Naive thymus-derived CD8-positive, alpha-beta T cell (primary cell): ENCODE results near the gene B3GNT8. TPM values are rescaled to one million over a fixed set of nuclear protein-coding genes. Genes with fewer than 3 reads are reported as not detected.

Experiments used
- polyA plus RNA-seq, 3 donors: library from polyadenylated mRNA; unstranded; fragments of 300-500 nt; fragmentation: Illumina TruSeq; gene quantifications; one replicate each; pipeline ENCODE4 v1.2.3, GENCODE V29; 2021
- total RNA-seq, 8 experiments: library from RNA in 2 of 8; stranded (reverse) in 2 of 8; gene quantifications; one replicate each; pipeline ENCODE4 v1.2.3 and lab custom pipeline; 2021 to 2026

The B3GNT8 gene
- total and polyA plus RNA-seq, 5 experiments from 2014 or later: 0.33 to 1.1 (median 0.41) TPM

Other genes starting within 250 kb of the B3GNT8 start
- gene CYP2S1, start 234.2 kb downstream of the B3GNT8 start, total RNA-seq: not detected
- not detected for gene CYP2S1, start 234.2 kb downstream of the B3GNT8 start, polyA plus RNA-seq
- gene AXL, start 208.2 kb downstream of the B3GNT8 start, total RNA-seq: not detected
- gene AXL, start 208.2 kb downstream of the B3GNT8 start, polyA plus RNA-seq: under 1 TPM in 2 of 3 donors, not detected in 1; 0.11 to 0.21 TPM
- gene HNRNPUL1, start 163.0 kb downstream of the B3GNT8 start, total RNA-seq: 100 to 1,000 TPM; 262 to 280 TPM
- gene HNRNPUL1, start 163.0 kb downstream of the B3GNT8 start, polyA plus RNA-seq: 10 to 100 TPM; 40.7 to 67.6 (median 46.1) TPM
- gene CCDC97, start 117.2 kb downstream of the B3GNT8 start, total RNA-seq: 10 to 100 TPM; 46.6 to 49.1 TPM
- 10 to 100 TPM; 15.6 to 25.0 (median 24.6) TPM for gene CCDC97, start 117.2 kb downstream of the B3GNT8 start, polyA plus RNA-seq
- gene TGFB1, start 73.5 kb downstream of the B3GNT8 start, total RNA-seq: 10 to 100 TPM; 83.6 to 85.6 TPM
- 10 to 100 TPM; 30.5 to 45.4 (median 34.5) TPM for gene TGFB1, start 73.5 kb downstream of the B3GNT8 start, polyA plus RNA-seq
- gene B9D2, start 63.2 kb downstream of the B3GNT8 start, total RNA-seq: 10 to 100 TPM; 15.0 to 17.3 TPM
- 10 to 100 TPM; 12.6 to 20.9 (median 19.8) TPM for gene B9D2, start 63.2 kb downstream of the B3GNT8 start, polyA plus RNA-seq
- gene TMEM91, start 50.8 kb downstream of the B3GNT8 start, total RNA-seq: 1 to 10 TPM; 9.9 TPM
- gene TMEM91, start 50.8 kb downstream of the B3GNT8 start, polyA plus RNA-seq: 1 to 10 TPM; 3.6 to 8.3 (median 5.0) TPM
- gene EXOSC5, start 30.0 kb downstream of the B3GNT8 start, total RNA-seq: 10 to 100 TPM; 18.3 to 22.9 TPM
- gene EXOSC5, start 30.0 kb downstream of the B3GNT8 start, polyA plus RNA-seq: 10 to 100 TPM; 69.0 to 88.0 (median 84.8) TPM
- gene BCKDHA, start 29.6 kb downstream of the B3GNT8 start, total RNA-seq: 10 to 100 TPM; 15.9 to 18.7 TPM
- 10 to 100 TPM; 51.8 to 67.3 (median 53.8) TPM for gene BCKDHA, start 29.6 kb downstream of the B3GNT8 start, polyA plus RNA-seq
- gene DMAC2, start 12.5 kb upstream of the B3GNT8 start, total RNA-seq: 10 to 100 TPM; 26.2 to 28.7 TPM
- gene DMAC2, start 12.5 kb upstream of the B3GNT8 start, polyA plus RNA-seq: 10 to 100 TPM; 50.6 to 53.7 (median 52.4) TPM
- gene ERICH4, start 15.8 kb upstream of the B3GNT8 start, total RNA-seq: not detected
- not detected for gene ERICH4, start 15.8 kb upstream of the B3GNT8 start, polyA plus RNA-seq
- gene CEACAM21, start 148.8 kb upstream of the B3GNT8 start, total RNA-seq: 10 to 100 TPM; 56.7 to 59.1 TPM
- gene CEACAM21, start 148.8 kb upstream of the B3GNT8 start, polyA plus RNA-seq: 10 to 100 TPM; 16.7 to 44.2 (median 19.8) TPM
- gene CEACAM4, start 199.7 kb upstream of the B3GNT8 start, total RNA-seq: not detected
- gene CEACAM4, start 199.7 kb upstream of the B3GNT8 start, polyA plus RNA-seq: not detected